Measurements from ENCODE around the gene BLVRB.

- no peak for TF ChIP-seq CTCF (IDR thresholded peaks at IDR 0.05; ENCODE audit: low read length)
- TF ChIP-seq EZH2 (IDR thresholded peaks at IDR 0.05; ENCODE audit: borderline replicate concordance, low read length), result no peak
Measured at GRCh38 chr19:40461669-40462221, 3.8 kb downstream of the BLVRB start.

All from OCI-LY1 (cell line).